ENCODE measurements around the gene CCNL1. TPM values are rescaled to one million over a fixed set of nuclear protein-coding genes. Genes with fewer than 3 reads are reported as not detected.

Gene CCNL1
- total and polyA plus RNA-seq, 2 of the 8 experiments (the other 6 are each of a cell fraction or from before 2014, with no cell fraction given), result 64.5 to 68.6 TPM

DNA sequence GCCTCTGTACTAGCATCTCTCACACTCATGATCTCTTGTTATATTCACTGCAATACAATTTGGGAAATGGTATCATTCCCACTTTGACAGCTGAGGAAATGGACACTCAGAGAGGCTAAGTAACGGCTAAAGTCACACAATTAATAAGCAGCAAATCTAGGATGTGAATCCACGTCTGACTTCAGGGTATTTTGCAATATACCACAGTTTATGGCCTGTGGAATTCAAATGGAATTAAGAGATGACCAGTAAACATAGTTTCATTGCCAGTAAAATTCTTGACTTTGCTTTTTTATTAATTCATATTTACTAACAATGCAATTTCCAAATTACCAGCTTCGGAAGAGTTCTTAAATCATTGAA lies 61.1 kb downstream of the CCNL1 start:
- H3K23ac ChIP-seq (ENCODE audit: insufficient read length), result no peak overlapping the region
- TF ChIP-seq CEBPB (IDR thresholded peaks at IDR 0.05; ENCODE audit: low read depth, low read length), result no peak
- no peak for TF ChIP-seq SRF (IDR thresholded peaks at IDR 0.05; ENCODE audit: low read depth, low read length)
- TF ChIP-seq TAF7 (optimal IDR thresholded peaks at IDR 0.05; ENCODE audit: borderline replicate concordance, low read depth, low read length), result no peak
- TF ChIP-seq FOSL1 (IDR thresholded peaks at IDR 0.05; ENCODE audit: insufficient read depth, low read depth, low read length), result no peak
- no peak for TF ChIP-seq POU5F1 (IDR thresholded peaks at IDR 0.05; ENCODE audit: low read depth, low read length)
- no peak for TF ChIP-seq ZNF274 (IDR thresholded peaks at IDR 0.05; ENCODE audit: borderline replicate concordance, extremely low read depth, low read length)
- TF ChIP-seq CBX5 (IDR thresholded peaks at IDR 0.05; ENCODE audit: low read depth, low read length), result no peak
- no peak for TF ChIP-seq KDM5A (IDR thresholded peaks at IDR 0.05; ENCODE audit: low read length)
- TF ChIP-seq RBBP5 (IDR thresholded peaks at IDR 0.05; ENCODE audit: borderline replicate concordance, low read depth, low read length), result no peak
- no peak for TF ChIP-seq ASH2L (IDR thresholded peaks at IDR 0.05; ENCODE audit: low read length)
- TF ChIP-seq POLR2AphosphoS5 (IDR thresholded peaks at IDR 0.05; ENCODE audit: low read depth, low read length), result no peak
- TF ChIP-seq POLR2A (IDR thresholded peaks at IDR 0.05; ENCODE audit: control extremely low read depth in 1 of 2, low read depth in 2 of 2, low read length in 2 of 2), result no peak
- no peak for TF ChIP-seq SP2 (IDR thresholded peaks at IDR 0.05; ENCODE audit: low read length)
- no peak for TF ChIP-seq NANOG (IDR thresholded peaks at IDR 0.05; ENCODE audit: insufficient read depth, low read depth, low read length, poor library complexity, severe bottlenecking)
- no peak for TF ChIP-seq TCF12 (IDR thresholded peaks at IDR 0.05; ENCODE audit: low read depth, low read length)
- TF ChIP-seq HDAC2 (IDR thresholded peaks at IDR 0.05; ENCODE audit: borderline replicate concordance in 1 of 2, low read depth in 2 of 2, low read length in 2 of 2), result no peak

More for the DNA sequence above, 61.1 kb downstream of the CCNL1 start:
- Histone ChIP-seq H2BK120ac (replicated peaks; ENCODE audit: low read depth, low read length) (no peak overlapping the region), H3K4me2 (ENCODE audit: insufficient read depth in 1 of 2, low read depth in 2 of 2, low read length in 2 of 2) (no peak overlapping the region), H4K8ac (ENCODE audit: extremely low read depth, insufficient read depth, low read length) (no peak overlapping the region), H2BK20ac (ENCODE audit: low read length) (no peak overlapping the region), H2BK5ac (ENCODE audit: low read depth, low read length) (no peak overlapping the region), H2BK15ac (ENCODE audit: low read length) (no peak overlapping the region), H2BK12ac (ENCODE audit: low read depth, low read length) (no peak overlapping the region), H3K23me2 (ENCODE audit: low read depth, low read length) (no peaks in the 10 kb centered on the region), H3K4me1 (replicated peaks in 1 of 4; ENCODE audit: control insufficient read depth in 3 of 4, insufficient read depth in 4 of 4, low read length in 3 of 4) (no peaks in the 10 kb centered on the region), H3K27ac (ENCODE audit: low read depth, low read length) (no peak overlapping the region), H2AK5ac (ENCODE audit: low read depth, low read length) (no peak overlapping the region), H3K27me3 (replicated peaks in 1 of 4; ENCODE audit: control insufficient read depth in 3 of 4, extremely low read depth in 1 of 4, insufficient read depth in 3 of 4, low read length in 3 of 4) (no peaks in the 10 kb centered on the region), H3K79me1 (ENCODE audit: low read depth, low read length) (no peaks in the 10 kb centered on the region), H4K91ac (replicated peaks; ENCODE audit: insufficient read length, low read length) (no peak overlapping the region), H3K79me2 (ENCODE audit: control insufficient read depth in 1 of 2, insufficient read depth in 2 of 2, low read length in 2 of 2) (no peaks in the 10 kb centered on the region), H3K56ac (replicated peaks; ENCODE audit: insufficient read length, low read depth, low read length) (no peak overlapping the region), H3K36me3 (ENCODE audit: control insufficient read depth in 2 of 4, insufficient read depth in 4 of 4, low read length in 3 of 4) (no peaks in the 10 kb centered on the region), H3K4me3 (ENCODE audit: extremely low read depth in 1 of 4, insufficient read depth in 2 of 4, low read depth in 3 of 4, low read length in 4 of 4) (no peak overlapping the region), H4K20me1 (replicated peaks in 1 of 2; ENCODE audit: control insufficient read depth in 1 of 2, insufficient read depth in 2 of 2, low read length in 2 of 2) (no peaks in the 10 kb centered on the region), H2AFZ (ENCODE audit: low read length) (no peak overlapping the region), H3K18ac (ENCODE audit: extremely low read depth, low read length) (no peak overlapping the region), H4K5ac (ENCODE audit: insufficient read length, low read depth, low read length) (no peak overlapping the region), H3K14ac (ENCODE audit: insufficient read length) (no peak overlapping the region), H3K9ac (replicated peaks in 1 of 4; ENCODE audit: extremely low read depth in 1 of 4, low read depth in 3 of 4, low read length in 3 of 4) (no peak overlapping the region), H3K9me3 (ENCODE audit: insufficient read depth in 2 of 2, low read depth in 1 of 2, low read length in 1 of 2) (no peaks in the 10 kb centered on the region), H3K4ac (replicated peaks; ENCODE audit: insufficient read length, low read depth, low read length) (no peak overlapping the region)
- ChIA-PET POLR2A (ENCODE audit: partially characterized antibody) (interaction anchor here (0.6 kb wide), 1 partner anchor 49 kb away, joined by 3 read pairs; no protein-coding TSS in a partner anchor), CTCF (ENCODE audit: partially characterized antibody) (interaction anchor here (1.5 to 56.4 kb wide), 2 partner anchors 12 to 31 kb away, joined by 4 to 1014 read pairs; no protein-coding TSS in a partner anchor)
- DNase-seq (ENCODE audit: low read depth in 1 of 2, low spot score in 2 of 2) (no peak), FAIRE-seq (no peak)
- 87% methylated on average over 3 of the region's 3 CpGs; no CpG with 5 or more reads in 1 of the 2 experiments for WGBS, 2 experiments (ENCODE audit: extremely low coverage in 1 of 2, insufficient coverage in 1 of 2, insufficient read length in 1 of 2, insufficient replicate concordance in 2 of 2, low coverage in 1 of 2, low lambda C conversion rate in 2 of 2, missing lambda C conversion rate in 1 of 2)
